Heart left ventricle (tissue), 16 donors: ENCODE results near the gene CIAO3. TPM values are rescaled to one million over a fixed set of nuclear protein-coding genes. Genes with fewer than 3 reads are reported as not detected.
A peak's percentile ranks its signal among the peaks of the same experiment; 100 is the strongest.

Experiments used
- ATAC-seq, 4 donors: fragments of 200-7000 bp; cut with Tn5 transposase; one replicate each; pipeline ENCODE4 v1.9.1; 2020 to 2022; ENCODE audit warnings: moderate library complexity in 4 of 4, mild to moderate bottlenecking in 3 of 4, moderate number of reproducible peaks in 1 of 4
- DNase-seq, 5 donors: peaks; one replicate each; pipeline ENCODE4 v3.0.0-alpha.2; 2020
- H3K27ac ChIP-seq, 12 donors: fragments of 200-600 bp; sonication (generic) in 4 of 12; one replicate each; pipeline versions ENCODE4 v1.5.0 to v1.8.0; 2016 to 2022; ENCODE audit warnings: mild to moderate bottlenecking in 2 of 12
- H3K27me3 ChIP-seq, 9 donors: fragments of 200-600 bp; sonication (generic) in 2 of 9; one replicate each; pipeline versions ENCODE4 v1.5.1 to v1.8.0; 2016 to 2022; ENCODE audit warnings: mild to moderate bottlenecking in 3 of 9
- H3K36me3 ChIP-seq, 9 donors: fragments of 200-600 bp; sonication (generic) in 2 of 9; one replicate each; pipeline versions ENCODE4 v1.5.0 to v1.8.0; 2018 to 2022; ENCODE audit warnings: mild to moderate bottlenecking in 2 of 9
- H3K4me1 ChIP-seq, 12 donors: fragments of 200-600 bp; sonication (generic) in 4 of 12; one replicate each; pipeline versions ENCODE4 v1.5.0 to v1.8.0; 2016 to 2022; ENCODE audit warnings: mild to moderate bottlenecking in 3 of 12
- H3K4me3 ChIP-seq, 12 donors: fragments of 200-600 bp; sonication (generic) in 4 of 12; one replicate each; pipeline versions ENCODE4 v1.5.0 to v1.8.0; 2017 to 2022; ENCODE audit warnings: mild to moderate bottlenecking in 9 of 12, moderate library complexity in 4 of 12
- H3K9me3 ChIP-seq, 12 donors: fragments of 200-600 bp; sonication (generic) in 4 of 12; one replicate each; pipeline versions ENCODE4 v1.5.0 to v1.8.0; 2016 to 2022; ENCODE audit warnings: mild to moderate bottlenecking in 1 of 12
- CTCF ChIP-seq, 12 donors: fragments of 200-600 bp; sonication (generic) in 4 of 12; IDR thresholded peaks; one replicate each; pipeline versions ENCODE4 v1.5.0 to v1.8.0; 2018 to 2022; ENCODE audit warnings: antibody characterized with exemption in 12 of 12, mild to moderate bottlenecking in 5 of 12
- POLR2A ChIP-seq, 2 donors: fragments of 450-650 bp; IDR thresholded peaks; one replicate each; pipeline ENCODE4 v1.6.1; 2017; ENCODE audit warnings: antibody characterized with exemption in 2 of 2, mild to moderate bottlenecking in 2 of 2, moderate library complexity in 2 of 2
- WGBS, 4 donors: extraction: QIAGEN DNeasy Blood & Tissue Kit in 2 of 4; methylation state at CpG; one replicate each; pipeline versions ENCODE4 v1.1.5 to v1.1.7; 2013 to 2018; 5-methylcytosine and 5-hydroxymethylcytosine counted together
- intact Hi-C, 10 donors: fragments of 100-400 bp; cut with DNase I; formaldehyde crosslinking; loops; one replicate each; pipeline versions ENCODE4 v1.11.1 to v1.14.2; 2022
- polyA plus RNA-seq, 2 donors: library from polyadenylated mRNA; stranded (reverse); fragments of 200-250 nt; gene quantifications; one replicate each; pipeline ENCODE4 v1.2.3, GENCODE V29; 2013
- total RNA-seq, 9 donors: library from RNA; depleted of rRNA in 2 of 9; stranded (reverse); fragments of >200 nt in 2 of 9; fragmentation: NEBNext Ultra II Directional in 3 of 9; extraction: Animal tissue kit (Norgen Biotek cat#: 25700) in 3 of 9; gene quantifications; one replicate each; pipeline versions ENCODE4 v1.1.0 to v1.2.4, GENCODE V29; 2016 to 2023
- donor health status: ischemic (EF 13 %, LVEDD 7.1; RV severe dilation, severe dysfunction).
- donor health status: healthy with polysubstance abuse.
- donor health status: DM: no; HTN: yes; CAD: no.
- donor health status: DM: no; HTN: no; CAD: no.
- donor health status: ischemic (EF 25% LVEDD 6.9; RV normal size, moderate dysfunction).
- donor health status: ischemic (EF 25% LVEDD 5.7; RV mildly dilated, moderate dysfunction).
- donor health status: healthy.
- donor health status: DM: yes; HTN: yes; CAD: no.
- donor health status: ischemic (EF 35%, LVEDD 5.7; RV mildly dilated, moderate dysfunction).
- donor health status: nonischemic (EF 11% LVEDD 7.7; RV severe dilation, severe dysfunction).
- donor health status: DM: yes; HTN: yes; CAD: no.
- donor health status: PGD.
- donor health status: ischemic (EF 29% LVEDD 5.4; RV normal size, mild dysfunction).
- donor health status: nonischemic (EF 23%, LVEDD 6.1; RV moderate dilation, normal function).

CIAO3 gene
- total and polyA plus RNA-seq, 11 donors = 21.4 to 41.5 (median 28.2) TPM

DNA sequence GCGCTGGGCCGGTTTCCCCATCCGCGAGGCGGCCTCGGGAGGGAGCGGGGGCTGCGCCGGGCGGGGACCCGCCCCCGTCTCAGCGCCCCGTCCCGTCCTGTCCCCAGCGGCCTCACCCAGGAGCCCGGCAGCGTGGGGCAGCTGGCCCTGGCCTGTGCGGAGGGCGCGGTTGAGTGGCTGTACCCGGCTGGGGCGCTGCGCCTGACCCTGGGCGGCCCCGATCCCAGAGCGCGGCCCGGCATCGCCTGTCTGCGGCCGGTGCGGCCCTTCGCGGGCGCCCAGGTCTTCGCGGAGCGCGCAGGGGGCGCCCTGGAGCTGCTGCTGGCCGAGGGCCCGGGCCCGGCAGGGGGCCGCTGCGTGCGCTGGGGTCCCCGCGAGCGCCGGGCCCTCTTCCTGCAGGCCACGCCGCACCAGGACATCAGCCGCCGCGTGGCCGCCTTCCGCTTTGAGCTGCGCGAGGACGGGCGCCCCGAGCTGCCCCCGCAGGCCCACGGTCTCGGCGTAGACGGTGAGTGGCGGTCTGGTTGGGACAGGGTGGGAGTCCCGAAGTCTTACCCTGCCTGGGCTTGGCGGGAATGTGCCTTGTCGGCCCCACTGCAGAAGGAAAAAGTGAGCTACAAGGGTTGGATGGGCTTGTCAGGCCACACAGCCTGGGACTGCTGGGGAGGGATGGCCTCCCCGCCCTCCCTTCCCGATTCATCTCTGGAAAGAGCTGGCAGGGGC is 25.2 kb downstream of the CIAO3 start:
- Histone ChIP-seq H3K4me3 (peak overlapping the region; percentile 62 to 93 (median 74)), H3K36me3 (peaks cover 0 to 4% (median 0%) of the 10 kb centered on the region in 9 donors), H3K4me1 (peaks cover 0 to 53% (median 33%) of the 10 kb centered on the region in 12 donors), H3K27me3 (peaks cover 0 to 28% (median 8%) of the 10 kb centered on the region in 9 donors), H3K27ac (peak overlapping the region in 8 of 12 donors; percentile 18 to 58 (median 41)), H3K9me3 (no peaks in the 10 kb centered on the region)
- ATAC-seq (peak in 2 of 4 donors; percentile 1 to 2), DNase-seq (no peak)
- peak in 1 of 2 donors; percentile 14 for TF ChIP-seq POLR2A (IDR thresholded peaks at IDR 0.05)
- TF ChIP-seq CTCF (IDR thresholded peaks at IDR 0.05) = peak in 3 of 12 donors; percentile 11 to 22 (median 11)
- intact Hi-C loops = loop anchor here in 1 of 10 donors (5.0 kb wide), 1 partner anchor 342 kb away; no protein-coding TSS in a partner anchor
- WGBS, 4 donors = 1 to 9% (median 2%) methylated on average over 9 to 74 of the region's 74 CpGs

- Histone ChIP-seq H3K27ac (peak within 1 kb of the TSS in 9 of 12 donors; percentile 18 to 58 (median 37)), H3K27me3 (peaks cover 6 to 34% (median 17%) of the 10 kb centered on the region in 9 donors), H3K4me3 (peak within 1 kb of the TSS; percentile 62 to 93 (median 74)), H3K9me3 (no peaks in the 10 kb centered on the region), H3K4me1 (peaks cover 0 to 52% (median 28%) of the 10 kb centered on the region in 12 donors), H3K36me3 (peaks cover 0 to 4% (median 0%) of the 10 kb centered on the region in 9 donors)
- intact Hi-C loops = loop anchor here in 6 of 10 donors (1.0 to 5.0 kb wide), 3 partner anchors 26 to 342 kb away; no protein-coding TSS in a partner anchor
- peak; percentile 69 to 90 (median 85) for ATAC-seq
- peak in 1 of 2 donors; percentile 42 for TF ChIP-seq POLR2A (IDR thresholded peaks at IDR 0.05)
- TF ChIP-seq CTCF (IDR thresholded peaks at IDR 0.05) = no peak
- WGBS, 4 donors = 2 to 10% (median 5%) methylated on average over 2 to 108 of the region's 108 CpGs
- peak; percentile 94 to 96 (median 95) for DNase-seq
These were observed 26.0 kb downstream of the CIAO3 start, which contains the start of gene METRN for GRCh38 chr16:714558-715476. Gene METRN, plus strand, starts transcription at chr16:715118. Its CDS starts 172 bp downstream, at chr16:715290.

DNA sequence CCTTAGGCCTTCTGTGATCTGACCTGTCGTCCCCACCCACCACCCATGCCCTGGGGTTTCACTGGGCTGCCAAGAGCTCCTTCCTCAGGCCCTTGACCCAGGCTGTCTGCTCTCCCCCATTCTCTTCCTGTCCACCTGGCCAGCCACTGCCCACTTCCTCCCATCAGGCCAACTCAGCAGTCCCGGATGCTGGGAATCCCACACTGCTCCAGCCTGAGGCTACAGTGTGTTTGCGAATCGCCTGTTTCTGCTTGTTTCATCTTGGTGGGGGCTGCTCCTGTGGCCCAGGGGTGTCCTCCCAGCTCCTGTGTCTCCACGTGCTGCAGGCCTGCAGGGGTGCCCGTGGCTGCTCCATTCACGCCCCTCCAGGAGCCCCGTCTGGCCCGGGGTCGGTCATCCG is 26.7 kb downstream of the CIAO3 start:
- no peak for ATAC-seq
- H3K36me3 ChIP-seq = peaks cover 0 to 4% (median 0%) of the 10 kb centered on the region in 9 donors
- H3K9me3 ChIP-seq = no peaks in the 10 kb centered on the region
- peaks cover 0 to 47% (median 21%) of the 10 kb centered on the region in 12 donors for H3K4me1 ChIP-seq
- DNase-seq = no peak
- intact Hi-C loops = loop anchor here in 5 of 10 donors (1.0 to 5.0 kb wide), 3 partner anchors 27 to 343 kb away; no protein-coding TSS in a partner anchor
- WGBS, 4 donors = 72 to 78% (median 74%) methylated on average over 11 of the region's 11 CpGs
- peak overlapping the region in 5 of 12 donors; percentile 42 to 66 (median 43) for H3K4me3 ChIP-seq
- TF ChIP-seq CTCF (IDR thresholded peaks at IDR 0.05) = no peak
- peaks cover 10 to 36% (median 21%) of the 10 kb centered on the region in 9 donors for H3K27me3 ChIP-seq
- no peak overlapping the region for H3K27ac ChIP-seq
